ENCODE measurements around the gene ATP5F1A. TPM values are rescaled to one million over a fixed set of nuclear protein-coding genes. Genes with fewer than 3 reads are reported as not detected.
"Not testable (repeated sequence)": the region's sequence is repeated elsewhere in the genome, so short reads cannot be mapped to it uniquely, and the experiment has no call there.

ATP5F1A gene
- total RNA-seq, 2 experiments from 2014 or later: 333 to 349 TPM

GRCh38 chr18:46099463-46099862 is 1.4 kb upstream of the ATP5F1A start:
- Mint-ChIP-seq H3K4me1 (peaks cover 33% of the 10 kb centered on the region), H3K4me3 (no peak overlapping the region), H3K27me3 (no peaks in the 10 kb centered on the region), H3K36me3 (ENCODE audit: low read depth) (peaks cover 17% of the 10 kb centered on the region), H3K9me3 (no peaks in the 10 kb centered on the region), H3K27ac (no peak overlapping the region)
- POLR2A ChIA-PET: no interaction called here
- no peak for DNase-seq
- CTCF ChIA-PET: interaction anchor here (1.0 to 1.7 kb wide), 3 partner anchors 14 to 74 kb away, joined by 3 to 5 read pairs (median 4); a partner anchor contains a TSS

GRCh38 chr18:46098616-46098933 is 479 bp upstream of the ATP5F1A start:
- DNase-seq: no peak
- CTCF ChIA-PET: interaction anchor here (0.5 to 1.7 kb wide), 5 partner anchors 9 to 75 kb away, joined by 3 to 5 read pairs (median 4); a partner anchor contains a TSS
- POLR2A ChIA-PET: no interaction called here
- Mint-ChIP-seq H3K36me3 (ENCODE audit: low read depth) (peaks cover 25% of the 10 kb centered on the region), H3K4me3 (peak overlapping the region; percentile 98), H3K9me3 (no peaks in the 10 kb centered on the region), H3K27ac (peak overlapping the region; percentile 98), H3K4me1 (peaks cover 33% of the 10 kb centered on the region), H3K27me3 (no peaks in the 10 kb centered on the region)

- Mint-ChIP-seq H3K27ac (peak overlapping the region; percentile 98), H3K27me3 (no peaks in the 10 kb centered on the region), H3K36me3 (ENCODE audit: low read depth) (peaks cover 32% of the 10 kb centered on the region), H3K4me1 (peaks cover 30% of the 10 kb centered on the region), H3K9me3 (no peaks in the 10 kb centered on the region), H3K4me3 (peak overlapping the region; percentile 98)
- ChIA-PET CTCF (interaction anchor here (0.6 to 1.7 kb wide), 8 partner anchors 10 to 422 kb away, joined by 3 to 5 read pairs (median 4); a partner anchor contains a TSS), POLR2A (no interaction called here)
- DNase-seq: peak; percentile 24
These were observed 680 bp downstream of the ATP5F1A start for GRCh38 chr18:46097431-46097800.

GRCh38 chr18:46096651-46097300 is 1.3 kb downstream of the ATP5F1A start:
- ChIA-PET POLR2A (no interaction called here), CTCF (interaction anchor here (0.6 to 1.1 kb wide), 6 partner anchors 9 to 258 kb away, joined by 3 to 5 read pairs (median 4); a partner anchor contains a TSS)
- H3K27me3 Mint-ChIP-seq: no peaks in the 10 kb centered on the region
- no peaks in the 10 kb centered on the region for H3K9me3 Mint-ChIP-seq
- peak overlapping the region; percentile 98 for H3K27ac Mint-ChIP-seq
- peaks cover 36% of the 10 kb centered on the region for H3K36me3 Mint-ChIP-seq (ENCODE audit: low read depth)
- DNase-seq: no peak
- peaks cover 30% of the 10 kb centered on the region for H3K4me1 Mint-ChIP-seq
- peak overlapping the region; percentile 98 for H3K4me3 Mint-ChIP-seq

DNA sequence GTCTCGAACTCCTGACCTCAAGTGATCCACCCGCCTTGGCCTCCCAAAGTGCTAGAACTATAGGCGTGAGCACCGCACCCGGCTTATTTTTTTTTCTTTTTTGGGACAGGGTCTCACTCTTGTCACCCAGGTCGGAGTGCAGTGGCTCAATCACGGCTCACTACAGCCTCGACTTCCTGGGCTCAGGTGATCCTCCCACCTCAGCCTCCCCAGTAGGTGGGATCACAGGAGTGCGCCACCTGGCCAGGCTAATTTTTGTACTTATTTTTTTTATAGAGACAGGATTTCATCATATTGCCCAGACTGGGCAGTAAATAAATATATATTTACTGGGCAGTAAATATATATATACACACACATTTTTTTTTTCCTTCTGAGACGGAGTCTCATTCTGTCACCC is 2.6 kb downstream of the ATP5F1A start:
- Mint-ChIP-seq H3K27ac (no peak overlapping the region), H3K4me1 (peaks cover 36% of the 10 kb centered on the region), H3K4me3 (no peak overlapping the region), H3K9me3 (no peaks in the 10 kb centered on the region), H3K27me3 (no peaks in the 10 kb centered on the region), H3K36me3 (ENCODE audit: low read depth) (peaks cover 49% of the 10 kb centered on the region)
- ChIA-PET CTCF (interaction anchor here (1.4 kb wide), 1 partner anchor 22 kb away, joined by 5 read pairs; no protein-coding TSS in a partner anchor), POLR2A (no interaction called here)
- no peak for DNase-seq

DNA sequence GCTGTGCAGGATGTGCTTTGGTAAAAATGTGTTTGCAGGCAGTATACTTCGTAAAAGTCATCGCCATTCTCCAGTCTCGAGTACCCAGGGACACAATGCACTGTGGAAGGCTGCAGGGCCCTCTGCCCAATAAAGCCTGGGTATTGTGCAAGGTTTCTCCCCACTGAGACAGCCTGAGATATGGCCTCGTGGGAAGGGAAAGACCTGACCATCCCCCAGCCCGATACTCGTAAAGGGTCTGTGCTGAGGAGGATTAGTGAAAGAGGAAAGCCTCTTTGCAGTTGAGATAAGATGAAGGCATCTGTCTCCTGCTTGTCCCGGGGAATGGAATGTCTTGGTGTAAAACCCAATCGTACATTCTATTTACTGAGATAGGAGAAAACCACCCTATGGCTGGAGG is 9.6 kb downstream of the ATP5F1A start:
- H3K27me3 Mint-ChIP-seq, H3K27ac Mint-ChIP-seq, DNase-seq, POLR2A ChIA-PET, H3K9me3 Mint-ChIP-seq, H3K4me3 Mint-ChIP-seq: not testable (repeated sequence)
- CTCF ChIA-PET: interaction anchor here (1.0 kb wide), 1 partner anchor 9 kb away, joined by 3 read pairs; no protein-coding TSS in a partner anchor
- H3K4me1 Mint-ChIP-seq: peaks cover 11% of the 10 kb centered on the region
- H3K36me3 Mint-ChIP-seq (ENCODE audit: low read depth): peaks cover 79% of the 10 kb centered on the region

- H3K36me3 Mint-ChIP-seq (ENCODE audit: low read depth): peaks cover 72% of the 10 kb centered on the region
- H3K4me3 Mint-ChIP-seq: no peak overlapping the region
- ChIA-PET POLR2A (no interaction called here), CTCF (interaction anchor here (0.9 to 2.5 kb wide), 4 partner anchors 11 to 30 kb away, joined by 3 to 17 read pairs (median 4); partner anchors contain the start of genes ATP5F1A and PSTPIP2)
- H3K9me3 Mint-ChIP-seq: peaks cover 1% of the 10 kb centered on the region
- H3K27me3 Mint-ChIP-seq: no peaks in the 10 kb centered on the region
- peaks cover 5% of the 10 kb centered on the region for H3K4me1 Mint-ChIP-seq
- DNase-seq: no peak
- no peak overlapping the region for H3K27ac Mint-ChIP-seq
These were observed 13.7 kb downstream of the ATP5F1A start for GRCh38 chr18:46084431-46084830.

GRCh38 chr18:46080156-46080555 is 17.9 kb downstream of the ATP5F1A start:
- Mint-ChIP-seq H3K27me3 (no peaks in the 10 kb centered on the region), H3K4me1 (no peaks in the 10 kb centered on the region), H3K4me3 (no peak overlapping the region), H3K9me3 (no peaks in the 10 kb centered on the region), H3K27ac (no peak overlapping the region), H3K36me3 (ENCODE audit: low read depth) (peaks cover 42% of the 10 kb centered on the region)
- CTCF ChIA-PET: no interaction called here
- no peak for DNase-seq
- POLR2A ChIA-PET: no interaction called here

- Mint-ChIP-seq H3K9me3 (no peaks in the 10 kb centered on the region), H3K27me3 (no peaks in the 10 kb centered on the region), H3K4me3 (no peak overlapping the region), H3K27ac (no peak overlapping the region), H3K36me3 (ENCODE audit: low read depth) (peaks cover 39% of the 10 kb centered on the region), H3K4me1 (no peaks in the 10 kb centered on the region)
- DNase-seq: no peak
- CTCF ChIA-PET: no interaction called here
- POLR2A ChIA-PET: no interaction called here
These were observed 18.8 kb downstream of the ATP5F1A start for GRCh38 chr18:46079336-46079735.

DNA sequence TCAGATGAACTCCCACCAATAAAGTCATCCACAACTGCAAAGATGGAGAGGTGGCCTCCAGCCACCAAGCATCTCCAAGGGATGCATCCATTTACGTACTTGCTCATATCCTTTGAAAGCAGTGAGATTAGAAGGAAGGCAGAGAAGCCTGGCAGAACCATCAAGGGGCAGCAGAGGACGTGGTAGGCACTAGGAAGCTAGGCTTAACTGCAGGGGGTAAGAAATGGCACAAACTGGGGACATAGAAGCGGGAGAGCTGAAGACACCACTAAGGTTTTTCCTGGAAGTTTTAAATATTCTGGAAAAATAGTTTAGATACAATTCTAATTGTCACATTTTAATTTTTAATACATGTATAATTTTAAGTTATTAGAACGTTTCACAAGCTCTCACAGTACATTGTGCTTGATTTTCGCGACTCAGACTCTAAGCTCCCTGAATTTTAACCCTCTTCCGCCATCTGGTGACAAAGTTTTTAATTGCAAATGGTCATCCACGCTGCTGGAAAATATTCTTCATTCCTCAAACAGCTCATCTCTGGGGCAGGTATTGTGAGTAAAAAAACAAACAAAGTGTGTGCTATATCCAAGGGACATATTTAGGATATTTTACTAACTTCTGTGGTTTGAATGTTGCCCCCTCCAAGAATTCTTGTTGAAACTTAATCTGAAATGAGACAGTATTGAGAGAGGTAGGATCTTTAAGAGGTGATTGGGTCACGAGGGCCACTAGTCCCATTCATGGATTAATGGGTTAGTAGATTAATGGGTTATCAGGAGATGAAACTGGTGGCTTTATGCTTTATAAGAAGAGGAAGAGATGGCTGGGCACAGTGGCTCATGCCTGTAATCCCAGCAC is 24.4 kb downstream of the ATP5F1A start:
- peak overlapping the region; percentile 11 for H3K27ac Mint-ChIP-seq
- DNase-seq: peak; percentile 78
- peaks cover 2% of the 10 kb centered on the region for H3K36me3 Mint-ChIP-seq (ENCODE audit: low read depth)
- no peaks in the 10 kb centered on the region for H3K27me3 Mint-ChIP-seq
- no peaks in the 10 kb centered on the region for H3K9me3 Mint-ChIP-seq
- POLR2A ChIA-PET: interaction anchor here (0.6 kb wide), 1 partner anchor 114 kb away, joined by 3 read pairs; no protein-coding TSS in a partner anchor
- H3K4me3 Mint-ChIP-seq: no peak overlapping the region
- peaks cover 27% of the 10 kb centered on the region for H3K4me1 Mint-ChIP-seq
- CTCF ChIA-PET: interaction anchor here (0.7 to 2.8 kb wide), 26 partner anchors 10 to 411 kb away, joined by 3 to 17 read pairs (median 3); no protein-coding TSS in a partner anchor

DNA sequence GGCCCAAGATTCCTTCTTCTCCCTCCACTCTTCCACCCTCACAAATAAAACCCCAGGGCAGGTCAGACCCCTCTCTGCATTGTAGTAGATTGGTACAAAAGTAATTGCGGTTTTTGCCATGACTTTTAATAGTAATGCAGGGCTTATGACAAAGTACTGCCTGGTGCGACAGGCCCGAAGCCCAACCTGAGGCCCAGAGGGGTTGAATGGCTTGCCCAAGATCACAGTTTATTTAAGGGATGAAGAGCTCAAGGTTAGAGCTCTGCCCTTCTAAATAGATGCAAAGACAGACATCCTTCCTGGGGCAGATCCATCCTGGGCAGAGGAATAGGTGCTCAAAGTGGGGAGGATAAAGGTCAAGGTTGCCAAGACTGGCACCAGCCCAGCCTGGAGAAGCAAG is 25.1 kb downstream of the ATP5F1A start:
- DNase-seq: no peak
- Mint-ChIP-seq H3K27ac (no peak overlapping the region), H3K36me3 (ENCODE audit: low read depth) (peaks cover 2% of the 10 kb centered on the region), H3K27me3 (no peaks in the 10 kb centered on the region), H3K9me3 (no peaks in the 10 kb centered on the region), H3K4me3 (peak overlapping the region; percentile 74), H3K4me1 (peaks cover 27% of the 10 kb centered on the region)
- ChIA-PET CTCF (interaction anchor here (0.9 to 2.8 kb wide), 15 partner anchors 11 to 410 kb away, joined by 3 to 17 read pairs (median 5); no protein-coding TSS in a partner anchor), POLR2A (no interaction called here)

- peak overlapping the region; percentile 74 for H3K4me3 Mint-ChIP-seq
- no peaks in the 10 kb centered on the region for H3K36me3 Mint-ChIP-seq (ENCODE audit: low read depth)
- peaks cover 3% of the 10 kb centered on the region for H3K9me3 Mint-ChIP-seq
- ChIA-PET POLR2A (no interaction called here), CTCF (interaction anchor here (1.6 to 2.8 kb wide), 6 partner anchors 11 to 163 kb away, joined by 5 to 17 read pairs (median 6); no protein-coding TSS in a partner anchor)
- peaks cover 30% of the 10 kb centered on the region for H3K4me1 Mint-ChIP-seq
- H3K27me3 Mint-ChIP-seq: no peaks in the 10 kb centered on the region
- H3K27ac Mint-ChIP-seq: peak overlapping the region; percentile 57
- DNase-seq: no peak
These were observed 25.7 kb downstream of the ATP5F1A start for GRCh38 chr18:46072376-46072867.

Data from activated CD4-positive, alpha-beta T cell treated with anti-CD3 and anti-CD28 coated beads, Interleukin-2, amount 10 ng/mL, durations not matched to agents 7 days and 5 days (primary cell).